Measurements from ENCODE around the gene OR10J1.
A peak's percentile ranks its signal among the peaks of the same experiment; 100 is the strongest.

The OR10J1 gene

GRCh38 chr1:159436469-159436868 lies 3.1 kb upstream of the OR10J1 start:
- no peak overlapping the region; the same call in 1 of the 2 replicates for H3K9ac ChIP-seq (ENCODE audit: low read length)
- H3K4me1 ChIP-seq (ENCODE audit: low read length): peaks cover 40% of the 10 kb centered on the region
- TF ChIP-seq, protein P1, sequence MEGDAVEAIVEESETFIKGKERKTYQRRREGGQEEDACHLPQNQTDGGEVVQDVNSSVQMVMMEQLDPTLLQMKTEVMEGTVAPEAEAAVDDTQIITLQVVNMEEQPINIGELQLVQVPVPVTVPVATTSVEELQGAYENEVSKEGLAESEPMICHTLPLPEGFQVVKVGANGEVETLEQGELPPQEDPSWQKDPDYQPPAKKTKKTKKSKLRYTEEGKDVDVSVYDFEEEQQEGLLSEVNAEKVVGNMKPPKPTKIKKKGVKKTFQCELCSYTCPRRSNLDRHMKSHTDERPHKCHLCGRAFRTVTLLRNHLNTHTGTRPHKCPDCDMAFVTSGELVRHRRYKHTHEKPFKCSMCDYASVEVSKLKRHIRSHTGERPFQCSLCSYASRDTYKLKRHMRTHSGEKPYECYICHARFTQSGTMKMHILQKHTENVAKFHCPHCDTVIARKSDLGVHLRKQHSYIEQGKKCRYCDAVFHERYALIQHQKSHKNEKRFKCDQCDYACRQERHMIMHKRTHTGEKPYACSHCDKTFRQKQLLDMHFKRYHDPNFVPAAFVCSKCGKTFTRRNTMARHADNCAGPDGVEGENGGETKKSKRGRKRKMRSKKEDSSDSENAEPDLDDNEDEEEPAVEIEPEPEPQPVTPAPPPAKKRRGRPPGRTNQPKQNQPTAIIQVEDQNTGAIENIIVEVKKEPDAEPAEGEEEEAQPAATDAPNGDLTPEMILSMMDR (IDR thresholded peaks at IDR 0.05; ENCODE audit: low read depth, low read length): no peak
- no peak for TF ChIP-seq EZH2phosphoT487 (IDR thresholded peaks at IDR 0.05; ENCODE audit: low read depth)
- no peaks in the 10 kb centered on the region for H3K36me3 ChIP-seq (replicated peaks; ENCODE audit: low read depth, low read length)
- no peaks in the 10 kb centered on the region for H4K20me1 ChIP-seq (ENCODE audit: insufficient read depth, low read length)
- H3K4me3 ChIP-seq (ENCODE audit: low read length): peak overlapping the region; percentile 15; the same call in 1 of the 2 replicates
- peak overlapping the region; percentile 51 for H3K4me2 ChIP-seq (ENCODE audit: low read length)
- H3K27ac ChIP-seq (ENCODE audit: low read length): peak overlapping the region; percentile 38
- no peak overlapping the region for H2AFZ ChIP-seq (ENCODE audit: low read depth, low read length)
- no peaks in the 10 kb centered on the region for H3K27me3 ChIP-seq (ENCODE audit: low read depth, low read length)
- H3K9me3 ChIP-seq (ENCODE audit: insufficient read depth, low read length): no peaks in the 10 kb centered on the region
- H3K79me2 ChIP-seq (ENCODE audit: low read length): no peaks in the 10 kb centered on the region

DNA sequence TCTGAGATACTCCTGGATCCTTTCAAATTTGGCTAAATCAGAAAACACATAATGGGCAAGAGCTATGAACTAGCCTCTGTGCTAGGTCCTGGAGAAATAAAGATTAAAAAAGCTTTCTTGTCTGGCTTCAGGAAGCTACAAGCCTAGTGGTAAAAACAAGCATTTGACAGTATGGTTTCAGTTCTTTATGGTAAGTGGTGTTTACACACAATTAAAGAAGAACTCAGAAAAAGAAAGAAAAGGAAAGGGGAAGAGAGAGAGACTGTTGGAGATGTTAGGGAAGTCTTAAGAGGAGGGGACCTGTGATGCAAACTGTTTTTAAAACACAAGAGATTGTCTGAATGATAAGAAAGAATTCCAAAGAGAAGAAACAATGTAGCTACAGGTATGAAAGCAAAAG lies 1.8 kb downstream of the OR10J1 start:
- H3K4me1 ChIP-seq (ENCODE audit: low read length): peaks cover 40% of the 10 kb centered on the region
- H3K9ac ChIP-seq (ENCODE audit: low read length): peak overlapping the region; percentile 45
- no peak for TF ChIP-seq EZH2phosphoT487 (IDR thresholded peaks at IDR 0.05; ENCODE audit: low read depth)
- TF ChIP-seq, protein P1 (IDR thresholded peaks at IDR 0.05; ENCODE audit: low read depth, low read length): peak; percentile 9; the same call in 1 of the 2 replicates
- H3K36me3 ChIP-seq (replicated peaks; ENCODE audit: low read depth, low read length): no peaks in the 10 kb centered on the region
- peak overlapping the region; percentile 2; the same call in 1 of the 2 replicates for H2AFZ ChIP-seq (ENCODE audit: low read depth, low read length)
- H3K79me2 ChIP-seq (ENCODE audit: low read length): no peaks in the 10 kb centered on the region
- no peaks in the 10 kb centered on the region for H3K27me3 ChIP-seq (ENCODE audit: low read depth, low read length)
- no peaks in the 10 kb centered on the region for H3K9me3 ChIP-seq (ENCODE audit: insufficient read depth, low read length)
- no peaks in the 10 kb centered on the region for H4K20me1 ChIP-seq (ENCODE audit: insufficient read depth, low read length)
- H3K27ac ChIP-seq (ENCODE audit: low read length): peak overlapping the region; percentile 74
- H3K4me2 ChIP-seq (ENCODE audit: low read length): peak overlapping the region; percentile 76
- H3K4me3 ChIP-seq (ENCODE audit: low read length): peak overlapping the region; percentile 33

DNA sequence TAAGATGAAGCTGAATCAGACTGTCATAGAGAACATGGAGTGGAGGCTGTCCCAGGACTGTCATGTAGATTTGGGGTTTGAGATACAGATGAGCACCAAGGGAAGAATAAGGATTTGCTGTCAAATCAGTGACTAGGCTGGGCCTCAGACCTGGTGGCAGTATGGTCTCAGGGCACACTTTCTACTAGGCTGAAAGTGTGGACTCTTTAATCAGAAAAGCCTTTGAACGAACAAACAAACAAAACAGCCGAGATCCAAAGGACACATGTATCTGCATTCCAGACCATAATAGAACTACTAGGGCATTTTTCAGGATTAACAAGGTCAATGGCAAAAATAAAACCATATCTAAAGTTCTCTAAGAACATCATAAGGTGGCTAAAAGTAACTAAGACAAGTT lies 2.9 kb downstream of the OR10J1 start:
- no peaks in the 10 kb centered on the region for H3K9me3 ChIP-seq (ENCODE audit: insufficient read depth, low read length)
- H3K4me2 ChIP-seq (ENCODE audit: low read length): no peak overlapping the region
- H3K27me3 ChIP-seq (ENCODE audit: low read depth, low read length): no peaks in the 10 kb centered on the region
- H3K9ac ChIP-seq (ENCODE audit: low read length): no peak overlapping the region
- H3K4me3 ChIP-seq (ENCODE audit: low read length): no peak overlapping the region
- no peaks in the 10 kb centered on the region for H3K36me3 ChIP-seq (replicated peaks; ENCODE audit: low read depth, low read length)
- no peaks in the 10 kb centered on the region for H4K20me1 ChIP-seq (ENCODE audit: insufficient read depth, low read length)
- H3K79me2 ChIP-seq (ENCODE audit: low read length): no peaks in the 10 kb centered on the region
- H3K27ac ChIP-seq (ENCODE audit: low read length): no peak overlapping the region
- TF ChIP-seq, protein P1 (IDR thresholded peaks at IDR 0.05; ENCODE audit: low read depth, low read length): no peak
- TF ChIP-seq EZH2phosphoT487 (IDR thresholded peaks at IDR 0.05; ENCODE audit: low read depth): no peak
- H3K4me1 ChIP-seq (ENCODE audit: low read length): peaks cover 30% of the 10 kb centered on the region
- H2AFZ ChIP-seq (ENCODE audit: low read depth, low read length): no peak overlapping the region

DNA sequence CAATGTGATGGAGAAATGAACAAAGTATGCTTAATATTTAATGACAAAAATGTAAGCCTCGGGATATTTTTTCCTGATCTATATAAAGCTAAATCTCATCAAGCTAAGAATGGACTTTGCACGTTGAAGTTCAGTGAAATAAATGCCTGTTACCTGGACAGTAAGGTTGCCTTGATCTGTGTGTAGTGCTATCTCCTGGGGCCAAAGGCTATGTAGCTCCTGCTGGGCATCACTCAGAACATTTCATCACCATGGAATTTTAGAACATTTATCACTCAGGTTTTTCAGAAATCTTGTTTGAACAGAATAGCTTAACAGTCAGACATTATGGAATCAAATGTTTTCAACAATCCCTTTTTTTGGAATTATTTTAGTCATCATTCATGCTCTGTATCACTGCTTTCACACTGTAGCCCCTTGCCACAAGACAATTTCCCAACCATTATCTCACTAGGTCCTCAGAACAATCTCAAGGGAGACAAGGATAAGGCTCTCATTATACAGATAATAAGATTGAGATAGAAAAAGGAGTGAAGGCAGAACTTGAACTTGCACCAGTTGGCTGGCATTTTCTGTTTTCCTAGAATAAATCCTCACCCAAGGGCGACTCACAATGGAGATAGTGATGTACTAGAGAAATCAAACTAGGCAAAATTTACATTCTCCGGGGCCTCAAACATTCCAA lies 3.7 kb downstream of the OR10J1 start:
- Histone ChIP-seq H2AFZ (ENCODE audit: low read depth, low read length) (no peak overlapping the region), H3K4me2 (ENCODE audit: low read length) (no peak overlapping the region), H3K4me1 (ENCODE audit: low read length) (peaks cover 28% of the 10 kb centered on the region), H3K9me3 (ENCODE audit: insufficient read depth, low read length) (0 out of 2 replicates have a peak, but pooled peaks cover 2% of the 10 kb centered on the region), H3K4me3 (ENCODE audit: low read length) (no peak overlapping the region), H3K27me3 (ENCODE audit: low read depth, low read length) (no peaks in the 10 kb centered on the region), H3K79me2 (ENCODE audit: low read length) (no peaks in the 10 kb centered on the region), H4K20me1 (ENCODE audit: insufficient read depth, low read length) (no peaks in the 10 kb centered on the region), H3K27ac (ENCODE audit: low read length) (no peak overlapping the region), H3K36me3 (replicated peaks; ENCODE audit: low read depth, low read length) (no peaks in the 10 kb centered on the region), H3K9ac (ENCODE audit: low read length) (no peak overlapping the region)
- TF ChIP-seq EZH2phosphoT487 (IDR thresholded peaks at IDR 0.05; ENCODE audit: low read depth): no peak
- TF ChIP-seq, protein P1 (IDR thresholded peaks at IDR 0.05; ENCODE audit: low read depth, low read length): no peak

Data from OCI-LY3 (cell line).